Activated CD4-positive, alpha-beta T cell treated with anti-CD3 and anti-CD28 coated beads for 48 hours (primary cell): ENCODE results near the gene GLB1L3.
"Not testable (repeated sequence)": the region's sequence is repeated elsewhere in the genome, so short reads cannot be mapped to it uniquely, and the experiment has no call there.

Experiments
- DNase-seq: peaks from one replicate; pipeline ENCODE4 v3.0.0-alpha.2; 2020

Gene GLB1L3

GRCh38 chr11:134252346-134253187 is 23.6 kb upstream of the GLB1L3 start:
- peak; percentile 51 for DNase-seq

DNA sequence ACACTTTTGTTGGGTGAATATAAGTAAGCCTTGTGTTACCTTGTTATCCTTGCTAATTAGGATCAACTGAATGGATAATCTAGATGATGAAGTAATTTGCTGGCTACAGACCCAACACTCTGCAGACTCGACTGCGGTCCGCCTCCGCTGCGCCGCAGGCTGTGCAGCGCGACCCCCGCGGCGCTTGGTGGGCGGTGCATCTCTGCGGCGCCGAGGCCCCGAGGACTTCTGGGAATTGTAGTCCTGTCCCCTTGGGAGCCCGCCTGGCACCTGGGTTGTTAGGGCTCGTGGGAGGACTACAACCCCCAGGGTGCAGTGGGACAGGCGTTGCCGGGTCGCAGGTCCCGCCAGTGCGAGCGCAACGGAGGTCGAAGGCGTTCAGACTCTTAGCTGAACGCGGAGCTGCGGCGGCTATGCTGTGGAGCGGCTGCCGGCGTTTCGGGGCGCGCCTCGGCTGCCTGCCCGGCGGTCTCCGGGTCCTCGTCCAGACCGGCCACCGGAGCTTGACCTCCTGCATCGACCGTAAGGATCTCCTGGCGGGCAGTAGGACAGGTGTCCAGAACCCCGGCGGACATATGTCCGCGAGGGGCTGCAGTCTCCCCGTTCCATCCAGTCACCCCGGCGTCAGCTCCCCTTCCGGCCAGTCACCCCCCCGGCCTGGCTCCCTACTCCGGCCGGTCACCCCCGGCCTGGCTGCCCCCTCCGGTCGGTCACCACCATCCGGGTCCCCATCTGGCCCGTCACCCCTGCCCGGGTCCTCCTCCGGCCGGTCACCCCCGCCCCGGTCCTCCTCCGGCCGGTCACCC is 22.8 kb upstream of the GLB1L3 start, which contains the start of the genes ACAD8 and THYN1:
ACAD8 (plus strand) TSS at position 381 of the 806 bp plus-strand sequence; CDS start at position 414, 33 bp downstream.
THYN1 (minus strand) TSS at position 165 of the 806 bp plus-strand sequence. CDS start 470 bp downstream, outside the sequence.
- DNase-seq = peak; percentile 97

- no peak for DNase-seq
Measured at GRCh38 chr11:134254433-134255183, 21.6 kb upstream of the GLB1L3 start.

GRCh38 chr11:134255184-134255561 is 21.0 kb upstream of the GLB1L3 start:
- not testable (repeated sequence) for DNase-seq

DNA sequence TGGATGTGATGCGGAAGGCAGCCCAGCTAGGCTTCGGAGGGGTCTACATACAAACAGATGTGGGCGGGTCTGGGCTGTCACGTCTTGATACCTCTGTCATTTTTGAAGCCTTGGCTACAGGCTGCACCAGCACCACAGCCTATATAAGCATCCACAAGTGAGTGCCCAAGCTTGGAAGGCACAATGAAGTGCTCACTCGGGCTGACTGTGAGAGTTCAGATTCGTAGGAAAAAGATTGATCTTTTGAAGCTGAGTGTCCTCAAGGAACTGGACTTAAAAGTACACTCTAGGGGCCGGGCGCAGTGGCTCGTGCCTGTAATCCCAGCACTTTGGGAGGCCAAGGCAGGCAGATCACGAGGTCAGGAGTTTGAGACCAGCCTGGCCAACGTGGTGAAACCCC is 19.1 kb upstream of the GLB1L3 start:
- DNase-seq = no peak

- no peak for DNase-seq
Measured at GRCh38 chr11:134258577-134258976, 17.6 kb upstream of the GLB1L3 start.

DNA sequence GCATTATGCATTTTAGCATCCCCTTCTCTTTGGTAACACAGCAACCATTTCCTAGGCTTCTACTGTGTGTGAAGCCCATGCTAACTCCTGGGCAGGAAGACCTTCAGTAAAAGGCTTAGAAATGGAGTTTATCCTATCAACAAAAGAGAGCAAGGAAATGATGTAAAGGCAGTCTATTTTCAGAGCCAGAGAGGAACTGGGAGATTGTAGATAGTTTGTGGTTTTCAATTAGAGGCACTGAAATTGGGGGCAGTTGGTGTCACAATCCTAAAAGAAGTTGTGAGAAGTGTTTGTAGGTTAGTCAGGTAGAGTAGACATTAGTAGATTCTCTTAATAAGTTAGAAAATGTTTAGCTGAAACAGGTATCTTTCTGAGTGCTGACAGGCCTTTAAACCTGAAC is 15.7 kb upstream of the GLB1L3 start:
- no peak for DNase-seq

GRCh38 chr11:134260983-134261382 is 15.2 kb upstream of the GLB1L3 start:
- DNase-seq = no peak

DNA sequence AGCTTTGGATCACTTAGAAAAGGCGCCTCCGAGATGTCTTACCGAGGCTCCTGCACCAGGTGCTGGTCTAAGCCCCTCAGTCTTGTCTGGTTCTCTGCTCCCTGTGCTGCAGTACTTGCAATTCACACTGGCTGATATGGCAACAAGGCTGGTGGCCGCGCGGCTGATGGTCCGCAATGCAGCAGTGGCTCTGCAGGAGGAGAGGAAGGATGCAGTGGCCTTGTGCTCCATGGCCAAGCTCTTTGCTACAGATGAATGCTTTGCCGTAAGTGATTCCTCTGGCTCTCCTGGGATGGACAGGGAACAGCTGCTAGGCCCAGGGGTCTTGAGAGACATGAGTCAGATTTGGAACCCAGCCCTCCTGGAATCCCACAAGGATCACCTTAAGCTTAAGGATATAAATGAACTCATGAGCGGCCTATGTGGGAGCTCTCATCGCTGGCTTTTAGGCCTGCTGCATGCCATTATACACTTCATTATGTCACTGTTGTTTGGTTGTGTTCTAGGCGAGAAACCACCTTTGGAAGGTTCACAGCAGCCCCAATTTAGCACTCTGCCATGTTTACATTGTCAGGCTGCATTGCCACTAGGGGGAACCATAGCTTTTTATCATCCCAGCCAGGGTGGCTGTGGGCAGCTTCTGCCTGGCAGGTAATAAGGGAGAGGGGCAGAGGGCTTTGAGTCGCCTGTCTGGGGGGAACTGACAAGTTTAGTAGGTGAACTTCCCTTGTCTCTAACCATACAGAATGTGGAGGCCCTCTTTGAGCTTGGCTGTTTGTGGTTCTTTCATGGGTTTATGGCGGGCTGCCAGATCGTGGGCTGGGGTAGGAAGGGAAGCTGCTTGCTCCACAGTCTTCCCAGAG is 14.3 kb upstream of the GLB1L3 start:
- DNase-seq = peak; percentile 45

- no peak for DNase-seq
Measured at GRCh38 chr11:134264966-134265764, 11.0 kb upstream of the GLB1L3 start.

- DNase-seq = no peak
Measured at GRCh38 chr11:134266440-134266839, 9.7 kb upstream of the GLB1L3 start.

DNA sequence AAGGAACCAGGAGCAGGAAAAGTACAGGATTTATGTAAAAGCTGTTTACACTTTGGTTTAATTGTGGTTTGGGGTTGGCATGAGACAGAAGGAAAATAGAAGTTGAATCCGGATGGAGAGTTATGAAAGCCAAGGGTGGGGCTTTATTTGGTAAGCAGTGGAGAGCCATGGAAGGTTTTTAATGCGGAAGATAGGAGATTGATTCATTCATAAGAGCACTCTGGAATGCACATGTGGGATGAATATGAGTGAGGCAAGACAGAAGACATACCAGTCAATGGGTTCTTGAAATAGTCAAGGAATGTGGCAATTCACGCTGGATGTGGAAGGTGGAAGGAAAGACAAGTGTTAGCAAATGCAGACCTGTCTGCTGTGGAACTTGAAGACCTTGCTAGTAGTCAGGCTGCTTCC is 9.3 kb upstream of the GLB1L3 start:
- no peak for DNase-seq

GRCh38 chr11:134267461-134267860 is 8.7 kb upstream of the GLB1L3 start:
- no peak for DNase-seq

DNA sequence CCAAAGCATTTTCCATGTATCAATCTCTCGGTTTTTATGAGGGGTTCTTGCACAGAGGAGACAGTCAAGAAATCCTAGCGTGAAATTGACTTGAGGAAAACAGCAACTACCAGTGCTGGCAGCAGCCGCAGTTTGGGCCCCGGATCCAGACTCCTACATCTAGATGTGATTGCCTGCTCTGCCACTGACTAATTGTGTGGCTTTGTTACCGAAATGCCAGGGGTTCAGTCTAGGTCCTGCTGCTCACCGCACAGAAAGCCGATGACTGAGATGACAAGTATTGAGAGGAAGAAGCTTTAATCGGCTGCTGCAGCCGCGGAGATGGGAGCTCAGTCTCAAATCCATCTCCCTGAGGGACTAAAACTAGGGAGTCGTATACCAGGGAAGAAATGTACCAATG is 8.2 kb upstream of the GLB1L3 start:
- no peak for DNase-seq

GRCh38 chr11:134270250-134270714 is 5.9 kb upstream of the GLB1L3 start:
- no peak for DNase-seq

- DNase-seq = no peak
Measured at GRCh38 chr11:134271978-134272377, 4.2 kb upstream of the GLB1L3 start.

- no peak for DNase-seq
Measured at GRCh38 chr11:134272381-134273316, 3.5 kb upstream of the GLB1L3 start.

DNA sequence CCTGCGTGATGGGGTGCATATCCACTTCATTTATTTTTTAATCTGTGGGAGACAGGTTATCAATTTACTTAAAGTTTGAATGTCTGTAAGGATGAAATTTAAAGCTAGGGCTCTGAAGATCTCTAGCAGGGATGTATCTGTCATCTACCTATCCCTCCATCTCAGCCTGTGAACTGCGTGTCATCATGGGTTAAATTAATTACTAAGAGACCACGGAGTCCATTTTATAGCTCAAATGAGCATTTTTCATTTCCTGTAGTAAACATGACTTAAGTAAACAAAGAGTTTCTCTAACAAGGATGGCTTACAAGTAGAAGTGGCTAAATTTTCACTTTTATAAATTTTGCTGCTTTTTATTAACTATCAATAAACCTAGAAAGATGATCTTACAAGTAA is 2.9 kb upstream of the GLB1L3 start:
- DNase-seq = no peak

- no peak for DNase-seq
Measured at GRCh38 chr11:134275188-134275533, 1.0 kb upstream of the GLB1L3 start.
